A549 (cell line): Measurements from ENCODE around the gene UBXN10. TPM values are rescaled to one million over a fixed set of nuclear protein-coding genes. Genes with fewer than 3 reads are reported as not detected.

Experiments used
- ATAC-seq, 2 experiments: fragments of 200-7000 bp in 1 of 2; fragments of >200 bp in 1 of 2; cut with Nextera tagmentation in 1 of 2; cut with Tn5 transposase in 1 of 2; 3 replicates each; pipeline versions ENCODE4 v1.8.0 to v1.9.1; 2018 to 2020; ENCODE audit warnings: mild to moderate bottlenecking in 1 of 2, moderate library complexity in 1 of 2
- CTCF ChIA-PET: fragments of 300-600 bp; sonication (Branson Sonifier 250); formaldehyde crosslinking; extraction: SDS; loops from one replicate; lab custom pipeline; 2021; ENCODE audit warnings: antibody characterized with exemption, inconsistent platforms; lab: Yijun Ruan, JAX
- POLR2A ChIA-PET: fragments of 350-600 bp; formaldehyde crosslinking; extraction: SDS; loops from one replicate; lab custom pipeline; 2021; ENCODE audit warnings: antibody characterized with exemption, inconsistent platforms; lab: Yijun Ruan, JAX
- DNase-seq, 2 experiments: peaks; one replicate each; pipeline versions ENCODE4 v3.0.0 to v3.0.0-alpha.2; 2011 to 2016; ENCODE audit warnings: low read depth in 1 of 2, low spot score in 1 of 2
- FAIRE-seq: peaks from 2 replicates; lab custom pipeline; 2011; peaks lifted over from hg19 to GRCh38; lab: Jason Lieb, UNC
- H3K27ac ChIP-seq, 2 experiments: fragments of >200 bp; sonication (Bioruptor Twin); formaldehyde crosslinking; 3 replicates each; pipeline ENCODE4 v1.5.1; 2016 to 2017
- H3K4me1 ChIP-seq: fragments of >200 bp; sonication (Bioruptor Twin); formaldehyde crosslinking; 3 replicates; pipeline ENCODE4 v1.6.1; 2016
- H3K4me2 ChIP-seq: fragments of >200 bp; sonication (Bioruptor Twin); formaldehyde crosslinking; 3 replicates; pipeline ENCODE4 v1.6.1; 2016
- H3K4me3 ChIP-seq: fragments of >200 bp; sonication (Bioruptor Twin); formaldehyde crosslinking; 3 replicates; pipeline ENCODE4 v1.5.1; 2016
- H3K9me3 ChIP-seq: fragments of >200 bp; sonication (Bioruptor Twin); formaldehyde crosslinking; 3 replicates; pipeline ENCODE4 v1.6.1; 2016
- BHLHE40 ChIP-seq: IDR thresholded peaks from 2 replicates; pipeline ENCODE4 v1.6.1; 2012; ENCODE audit warnings: low read depth, low read length, inconsistent platforms
- CBX8 ChIP-seq: fragments of 200-600 bp; sonication (generic); IDR thresholded peaks from 2 replicates; pipeline ENCODE4 v1.6.1; 2016
- CHD2 ChIP-seq: fragments of 150-350 bp; IDR thresholded peaks from 2 replicates; pipeline ENCODE4 v1.6.1; 2014; ENCODE audit warnings: low read length; ENCODE audit not compliant: partially characterized antibody
- EP300 ChIP-seq, 2 experiments: fragments of >200 bp; sonication (Bioruptor Twin); formaldehyde crosslinking; IDR thresholded peaks; 2 replicates in 1 of 2; 3 replicates in 1 of 2; pipeline ENCODE4 v1.6.1; 2016 to 2017
- ESRRA ChIP-seq: fragments of 150-350 bp; IDR thresholded peaks from 2 replicates; pipeline ENCODE4 v1.6.1; 2014; ENCODE audit warnings: mild to moderate bottlenecking, low read length, borderline replicate concordance
- GATA3 ChIP-seq: IDR thresholded peaks from 2 replicates; pipeline ENCODE4 v1.6.1; 2012; ENCODE audit warnings: borderline replicate concordance
- HEYL ChIP-seq: fragments of 250-450 bp; sonication (Bioruptor Pico); IDR thresholded peaks from 2 replicates; pipeline ENCODE4 v1.8.0; 2021; ENCODE audit warnings: mild to moderate bottlenecking, moderate library complexity
- KDM5A ChIP-seq: fragments of 200-600 bp; sonication (generic); IDR thresholded peaks from 2 replicates; pipeline ENCODE4 v1.6.1; 2016; ENCODE audit warnings: antibody characterized with exemption, mild to moderate bottlenecking
- MAFK ChIP-seq: fragments of 450-650 bp; IDR thresholded peaks from 2 replicates; pipeline ENCODE4 v1.6.1; 2014; ENCODE audit not compliant: partially characterized antibody
- MAX ChIP-seq: IDR thresholded peaks from 2 replicates; pipeline ENCODE4 v1.6.1; 2012
- MYC ChIP-seq: IDR thresholded peaks from 2 replicates; pipeline ENCODE4 v1.6.1; 2012; ENCODE audit warnings: mild to moderate bottlenecking, inconsistent platforms, low read length, improper control_type of control experiment, borderline replicate concordance
- NFE2L2 ChIP-seq: fragments of 150-350 bp; conservative IDR thresholded peaks from 2 replicates; pipeline ENCODE4 v1.6.1; 2014; ENCODE audit warnings: low read length
- RAD21 ChIP-seq, 2 experiments: fragments of >200 bp in 1 of 2; sonication (Bioruptor Twin) in 1 of 2; formaldehyde crosslinking in 1 of 2; IDR thresholded peaks in 1 of 2; conservative IDR thresholded peaks in 1 of 2; 2 replicates in 1 of 2; 3 replicates in 1 of 2; pipeline ENCODE4 v1.6.1; 2012 to 2018; ENCODE audit warnings: inconsistent platforms in 1 of 2
- REST ChIP-seq: fragments of 200-600 bp; sonication (generic); IDR thresholded peaks from 2 replicates; pipeline ENCODE4 v1.6.1; 2016; ENCODE audit warnings: antibody characterized with exemption, mild to moderate bottlenecking, moderate library complexity
- RFX5 ChIP-seq: fragments of 450-650 bp; IDR thresholded peaks from 2 replicates; pipeline ENCODE4 v1.7.1; 2014; ENCODE audit warnings: antibody characterized with exemption, mild to moderate bottlenecking, moderate library complexity
- SREBF2 ChIP-seq: fragments of 450-650 bp; IDR thresholded peaks from 2 replicates; pipeline ENCODE4 v1.6.1; 2014; ENCODE audit warnings: mild to moderate bottlenecking, moderate library complexity
- TFCP2L1 ChIP-seq: fragments of 250-450 bp; sonication (Bioruptor Pico); IDR thresholded peaks from 2 replicates; pipeline ENCODE4 v1.5.0; 2021; ENCODE audit warnings: mild to moderate bottlenecking
- ZC3H11A ChIP-seq: fragments of 450-650 bp; IDR thresholded peaks from 2 replicates; pipeline ENCODE4 v1.6.1; 2014; ENCODE audit warnings: antibody characterized with exemption, mild to moderate bottlenecking
- WGBS: methylation state at CpG from one replicate; pipeline ENCODE4 v1.1.6; 2017; ENCODE audit errors: missing lambda C conversion rate; 5-methylcytosine and 5-hydroxymethylcytosine counted together
- polyA plus RNA-seq, 4 experiments: library from polyadenylated mRNA; depleted of rRNA in 3 of 4; stranded (reverse); fragments of >200 nt; fragmentation: RNase III in 1 of 4; extraction: RNeasy Plus Mini Kit Qiagen cat#74134 plus additional on column Dnase treatment in 1 of 4; gene quantifications; 2 replicates in 3 of 4; 3 replicates in 1 of 4; pipeline ENCODE4 v1.2.3, GENCODE V29; 2011 to 2017
- TF ChIP-seq, protein P1 (sequence below): fragments of >200 bp; sonication (Bioruptor Twin); formaldehyde crosslinking; IDR thresholded peaks from 3 replicates; pipeline ENCODE4 v1.6.1; 2016
- TF ChIP-seq, protein P2 (sequence below): fragments of 250-450 bp; sonication (Bioruptor Pico); IDR thresholded peaks from 2 replicates; pipeline ENCODE4 v1.5.0; 2021; ENCODE audit warnings: mild to moderate bottlenecking, moderate library complexity, borderline replicate concordance
- TF ChIP-seq, protein P3 (sequence below): fragments of 250-450 bp; sonication (Bioruptor Pico); IDR thresholded peaks from 2 replicates; pipeline ENCODE4 v1.5.0; 2020; ENCODE audit warnings: low read depth, mild to moderate bottlenecking, moderate library complexity
- TF ChIP-seq, protein P4 (sequence below): fragments of >200 bp; sonication (Bioruptor Twin); formaldehyde crosslinking; IDR thresholded peaks from 2 replicates; pipeline ENCODE4 v1.6.1; 2016

The UBXN10 gene
- polyA plus RNA-seq, 2 of the 4 experiments (the other 2 are of a cell fraction) = not detected

GRCh38 chr1:20179371-20180128 is 6.3 kb upstream of the UBXN10 start:
- no peak for FAIRE-seq
- CTCF ChIA-PET = interaction anchor here (0.7 to 2.8 kb wide), 8 partner anchors 9 to 314 kb away, joined by 3 to 13 read pairs (median 4); no protein-coding TSS in a partner anchor
- 11% methylated on average over 2 of the region's 2 CpGs for WGBS

GRCh38 chr1:20180129-20180843 is 5.6 kb upstream of the UBXN10 start:
- FAIRE-seq = no peak
- CTCF ChIA-PET = interaction anchor here (0.7 to 2.8 kb wide), 6 partner anchors 8 to 249 kb away, joined by 3 to 13 read pairs (median 4); no protein-coding TSS in a partner anchor
- DNase-seq = no peak
- POLR2A ChIA-PET = interaction anchor here (0.6 kb wide), 1 partner anchor 16 kb away, joined by 3 read pairs; no protein-coding TSS in a partner anchor
- WGBS = 20% methylated on average over 5 of the region's 6 CpGs
- Histone ChIP-seq H3K9me3 (no peaks in the 10 kb centered on the region), H3K27ac (no peak overlapping the region), H3K4me2 (no peak overlapping the region), H3K4me1 (0 out of 3 replicates have a peak, but pooled peaks cover 3% of the 10 kb centered on the region), H3K4me3 (no peak overlapping the region)
- TF ChIP-seq GATA3 (no peak), MYC (no peak), RFX5 (no peak), MAFK (no peak), NFE2L2 (no peak), EP300 (IDR thresholded peaks at IDR 0.05) (no peak), TFCP2L1 (no peak), BHLHE40 (no peak), RAD21 (conservative IDR thresholded peaks at IDR 0.05 in 1 of 2, IDR thresholded peaks at IDR 0.05 in 1 of 2) (no peak), REST (no peak), MAX (no peak), HEYL (CRISPR knock-in tag) (no peak), SREBF2 (no peak), CHD2 (no peak), ZC3H11A (no peak), KDM5A (no peak)
- TF ChIP-seq, protein P1, sequence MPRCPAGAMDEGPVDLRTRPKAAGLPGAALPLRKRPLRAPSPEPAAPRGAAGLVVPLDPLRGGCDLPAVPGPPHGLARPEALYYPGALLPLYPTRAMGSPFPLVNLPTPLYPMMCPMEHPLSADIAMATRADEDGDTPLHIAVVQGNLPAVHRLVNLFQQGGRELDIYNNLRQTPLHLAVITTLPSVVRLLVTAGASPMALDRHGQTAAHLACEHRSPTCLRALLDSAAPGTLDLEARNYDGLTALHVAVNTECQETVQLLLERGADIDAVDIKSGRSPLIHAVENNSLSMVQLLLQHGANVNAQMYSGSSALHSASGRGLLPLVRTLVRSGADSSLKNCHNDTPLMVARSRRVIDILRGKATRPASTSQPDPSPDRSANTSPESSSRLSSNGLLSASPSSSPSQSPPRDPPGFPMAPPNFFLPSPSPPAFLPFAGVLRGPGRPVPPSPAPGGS = no peak
- TF ChIP-seq, protein P2, sequence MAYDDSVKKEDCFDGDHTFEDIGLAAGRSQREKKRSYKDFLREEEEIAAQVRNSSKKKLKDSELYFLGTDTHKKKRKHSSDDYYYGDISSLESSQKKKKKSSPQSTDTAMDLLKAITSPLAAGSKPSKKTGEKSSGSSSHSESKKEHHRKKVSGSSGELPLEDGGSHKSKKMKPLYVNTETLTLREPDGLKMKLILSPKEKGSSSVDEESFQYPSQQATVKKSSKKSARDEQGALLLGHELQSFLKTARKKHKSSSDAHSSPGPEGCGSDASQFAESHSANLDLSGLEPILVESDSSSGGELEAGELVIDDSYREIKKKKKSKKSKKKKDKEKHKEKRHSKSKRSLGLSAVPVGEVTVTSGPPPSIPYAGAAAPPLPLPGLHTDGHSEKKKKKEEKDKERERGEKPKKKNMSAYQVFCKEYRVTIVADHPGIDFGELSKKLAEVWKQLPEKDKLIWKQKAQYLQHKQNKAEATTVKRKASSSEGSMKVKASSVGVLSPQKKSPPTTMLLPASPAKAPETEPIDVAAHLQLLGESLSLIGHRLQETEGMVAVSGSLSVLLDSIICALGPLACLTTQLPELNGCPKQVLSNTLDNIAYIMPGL (CRISPR knock-in tag) = no peak
- TF ChIP-seq, protein P3, sequence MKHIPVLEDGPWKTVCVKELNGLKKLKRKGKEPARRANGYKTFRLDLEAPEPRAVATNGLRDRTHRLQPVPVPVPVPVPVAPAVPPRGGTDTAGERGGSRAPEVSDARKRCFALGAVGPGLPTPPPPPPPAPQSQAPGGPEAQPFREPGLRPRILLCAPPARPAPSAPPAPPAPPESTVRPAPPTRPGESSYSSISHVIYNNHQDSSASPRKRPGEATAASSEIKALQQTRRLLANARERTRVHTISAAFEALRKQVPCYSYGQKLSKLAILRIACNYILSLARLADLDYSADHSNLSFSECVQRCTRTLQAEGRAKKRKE (CRISPR knock-in tag) = no peak
- ATAC-seq = no peak

More at GRCh38 chr1:20179371-20180128, 6.3 kb upstream of the UBXN10 start:
- H3K4me3 ChIP-seq = no peak overlapping the region
- H3K4me1 ChIP-seq = 0 out of 3 replicates have a peak, but pooled peaks cover 3% of the 10 kb centered on the region
- no peaks in the 10 kb centered on the region for H3K9me3 ChIP-seq
- no peak for TF ChIP-seq GATA3
- TF ChIP-seq, protein P2 (CRISPR knock-in tag) = no peak
- TF ChIP-seq CBX8 = no peak
- TF ChIP-seq, protein P4, sequence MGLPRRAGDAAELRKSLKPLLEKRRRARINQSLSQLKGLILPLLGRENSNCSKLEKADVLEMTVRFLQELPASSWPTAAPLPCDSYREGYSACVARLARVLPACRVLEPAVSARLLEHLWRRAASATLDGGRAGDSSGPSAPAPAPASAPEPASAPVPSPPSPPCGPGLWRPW = no peak
- no peak for TF ChIP-seq ESRRA
- TF ChIP-seq, all 56 proteins: peak for 0
- no peak overlapping the region for H3K27ac ChIP-seq
- DNase-seq (no peak), ATAC-seq (no peak)
- POLR2A ChIA-PET = interaction anchor here (0.6 kb wide), 1 partner anchor 17 kb away, joined by 3 read pairs; no protein-coding TSS in a partner anchor
- H3K4me2 ChIP-seq = no peak overlapping the region
